ENCODE measurements around the gene SCARB1.

Gene SCARB1

GRCh38 chr12:124756760-124757159 is 106.9 kb downstream of the SCARB1 start:
- peak; percentile 43 to 80 for DNase-seq

DNA sequence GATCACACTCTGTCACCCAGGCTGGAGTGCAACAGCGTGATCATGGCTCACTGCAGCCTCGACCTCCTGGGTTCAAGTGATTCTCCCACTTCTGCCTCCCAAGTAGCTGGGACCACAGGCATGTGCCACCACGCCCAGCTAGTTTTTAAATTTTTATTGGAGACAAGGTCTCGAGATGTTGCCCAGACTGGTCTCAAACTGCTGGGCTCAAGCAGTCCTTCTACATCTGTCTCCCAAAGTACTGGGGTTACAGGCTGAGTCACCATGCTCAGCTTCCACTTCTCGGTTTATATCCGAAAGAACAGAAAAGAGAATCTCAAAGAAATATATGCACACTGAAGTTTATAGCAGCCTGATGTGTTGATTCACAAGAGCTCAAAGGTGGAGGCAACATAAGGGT is 107.5 kb downstream of the SCARB1 start:
- peak in 1 of 2 donors; percentile 52 for DNase-seq

DNA sequence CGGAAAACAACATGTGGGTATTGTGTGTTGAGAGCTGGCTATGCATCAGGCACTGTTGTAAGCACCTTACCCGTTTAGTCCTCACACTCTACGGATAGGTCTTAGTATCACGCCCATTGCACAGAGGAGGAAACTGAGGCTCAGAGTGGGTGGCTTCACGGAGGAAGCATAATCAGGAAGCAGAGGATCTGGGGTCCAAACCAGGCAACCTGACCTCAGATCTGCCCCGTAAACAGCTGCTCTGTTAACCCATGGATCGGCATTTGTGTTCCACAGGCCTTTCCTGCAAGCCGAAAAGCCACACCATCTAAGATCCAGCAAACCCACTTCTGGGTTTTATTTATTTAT is 107.9 kb downstream of the SCARB1 start:
- no peak for DNase-seq

DNA sequence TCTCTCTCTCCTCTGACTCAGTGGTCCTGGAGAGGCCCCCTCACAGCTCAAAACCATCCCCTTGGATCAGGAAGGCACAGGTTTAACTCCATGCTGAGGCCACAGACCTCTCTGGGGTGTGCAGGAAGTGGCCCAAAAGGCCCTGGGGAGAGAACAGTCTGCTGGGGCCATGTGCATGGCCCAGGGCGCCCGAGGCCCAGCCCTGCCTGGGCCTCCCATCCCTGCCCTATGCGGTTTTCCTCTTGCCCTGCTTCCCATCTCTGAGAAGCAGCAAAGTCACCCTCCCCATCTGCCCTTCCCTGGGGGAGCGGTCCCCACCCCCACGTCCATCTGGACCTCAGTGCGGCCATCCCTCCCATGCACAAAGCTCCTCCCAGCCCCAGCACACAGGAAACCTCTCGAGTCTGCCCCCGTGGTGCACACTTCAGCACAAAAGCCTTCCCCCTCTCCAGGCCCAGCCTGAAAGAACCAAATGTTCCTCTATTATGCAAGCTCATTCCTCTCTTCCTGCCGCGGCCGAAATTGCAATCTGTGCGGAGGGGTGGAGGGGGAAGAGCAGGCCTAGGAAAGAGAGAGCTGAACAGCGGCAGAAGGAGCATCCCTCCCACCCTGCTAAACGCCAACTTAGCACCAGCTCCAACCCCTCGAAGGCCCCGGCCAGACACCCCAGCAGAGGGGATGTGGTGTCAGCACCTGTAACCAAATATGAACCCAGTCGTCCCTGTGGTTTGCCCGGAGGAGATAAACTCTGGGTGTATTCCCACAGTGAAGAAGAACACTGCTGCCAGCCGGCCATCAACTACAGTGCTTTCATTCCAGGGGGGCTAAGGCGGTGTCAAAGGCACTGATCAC is 108.5 kb downstream of the SCARB1 start:
- peak; percentile 90 to 92 for DNase-seq

DNA sequence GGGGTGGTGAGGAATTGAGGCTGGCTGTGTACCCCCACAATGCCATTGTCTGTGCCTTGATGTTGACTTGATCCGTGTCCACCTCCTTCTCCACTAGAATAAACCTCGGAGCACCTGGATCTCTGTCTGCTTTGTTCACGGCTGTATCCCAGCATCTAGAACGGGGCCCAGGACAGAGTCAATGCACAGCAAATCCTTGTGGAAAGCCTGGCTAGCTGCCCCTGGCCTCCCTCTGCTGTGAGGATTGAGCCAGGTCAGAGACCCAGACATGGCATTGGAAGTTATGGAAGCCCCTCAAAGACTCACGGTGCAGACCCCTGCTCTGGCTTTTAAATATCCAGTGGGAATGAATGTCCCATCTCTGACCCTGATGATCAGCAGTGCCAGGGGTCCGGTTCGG is 109.2 kb downstream of the SCARB1 start:
- DNase-seq, result no peak

DNA sequence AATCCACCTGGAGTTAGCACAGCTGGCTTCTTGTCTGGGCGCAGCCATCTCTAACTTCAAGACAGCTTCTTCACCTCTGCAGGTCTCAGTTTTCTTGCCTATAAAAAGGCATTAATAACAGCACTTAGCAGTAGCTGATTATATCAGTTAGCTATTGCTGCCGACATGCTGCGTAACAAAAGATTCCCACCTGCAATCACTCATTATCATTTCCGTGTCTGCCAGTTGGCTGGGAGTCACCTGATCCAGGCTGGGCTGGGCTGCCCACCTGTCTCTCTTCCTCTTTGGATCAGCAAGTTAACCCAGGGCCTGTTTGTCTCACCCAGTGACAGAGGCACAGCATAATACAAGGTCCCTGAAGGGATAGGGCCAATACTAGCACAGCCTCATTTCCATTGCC is 109.7 kb downstream of the SCARB1 start:
- DNase-seq, result no peak

GRCh38 chr12:124753228-124753591 is 110.5 kb downstream of the SCARB1 start:
- no peak for DNase-seq

GRCh38 chr12:124752437-124753227 is 111.0 kb downstream of the SCARB1 start:
- peak in 1 of 2 donors; percentile 47 for DNase-seq

- no peak for DNase-seq
Observed at GRCh38 chr12:124751654-124752355, 111.9 kb downstream of the SCARB1 start.

DNA sequence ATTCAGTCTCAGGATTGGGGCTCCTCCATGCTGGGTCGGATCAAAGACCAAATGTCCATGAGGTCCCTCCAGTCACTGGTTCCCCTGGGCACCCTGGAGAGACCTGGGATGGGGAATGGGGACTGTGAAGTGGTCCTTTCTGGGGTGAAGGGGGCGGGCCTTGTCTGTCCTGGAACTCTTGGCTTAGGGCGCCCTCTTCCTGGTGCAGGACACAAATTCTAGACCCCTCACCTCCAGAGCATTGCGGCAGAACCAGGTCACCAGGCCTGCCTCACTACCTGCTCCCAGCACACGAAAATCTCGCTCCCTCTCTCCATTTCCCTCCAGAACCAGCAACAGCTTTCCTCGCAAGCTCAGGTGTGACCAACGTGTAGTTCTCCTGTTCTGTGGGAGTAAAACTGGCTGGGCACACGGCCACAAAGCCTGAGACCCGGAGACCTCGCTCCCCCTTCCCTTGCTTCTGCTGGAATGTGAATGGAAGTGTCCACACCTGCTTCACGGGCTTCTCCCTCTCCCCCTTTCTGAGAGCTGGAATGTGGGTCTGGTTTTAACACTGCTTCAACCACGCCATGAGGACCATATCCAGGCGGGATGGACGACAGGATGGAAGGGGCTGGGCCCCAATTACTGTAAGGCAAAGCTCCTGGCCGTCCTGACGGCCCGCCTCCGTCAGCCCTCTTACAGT is 112.7 kb downstream of the SCARB1 start:
- DNase-seq, result no peak

GRCh38 chr12:124750149-124750656 is 113.5 kb downstream of the SCARB1 start:
- DNase-seq, result no peak

DNA sequence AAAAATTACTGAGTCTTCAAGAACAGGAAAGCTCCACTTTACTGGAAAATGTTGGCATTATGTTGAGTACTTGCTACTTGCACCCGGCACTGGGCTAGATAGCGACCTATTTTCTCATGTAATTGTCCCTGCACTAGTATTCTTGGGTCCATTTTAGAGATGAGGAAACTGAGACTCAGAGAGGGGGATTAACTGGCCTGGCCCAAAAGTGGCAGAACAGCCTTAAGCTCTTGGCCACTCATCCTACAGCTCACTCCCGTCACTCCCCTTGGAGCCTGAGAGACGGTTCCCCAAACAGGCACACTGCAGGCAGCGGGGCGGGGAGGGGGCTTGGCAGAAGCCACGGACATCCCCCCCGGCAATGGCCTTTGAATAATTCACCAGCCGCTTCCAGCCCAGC is 113.9 kb downstream of the SCARB1 start:
- no peak for DNase-seq

DNA sequence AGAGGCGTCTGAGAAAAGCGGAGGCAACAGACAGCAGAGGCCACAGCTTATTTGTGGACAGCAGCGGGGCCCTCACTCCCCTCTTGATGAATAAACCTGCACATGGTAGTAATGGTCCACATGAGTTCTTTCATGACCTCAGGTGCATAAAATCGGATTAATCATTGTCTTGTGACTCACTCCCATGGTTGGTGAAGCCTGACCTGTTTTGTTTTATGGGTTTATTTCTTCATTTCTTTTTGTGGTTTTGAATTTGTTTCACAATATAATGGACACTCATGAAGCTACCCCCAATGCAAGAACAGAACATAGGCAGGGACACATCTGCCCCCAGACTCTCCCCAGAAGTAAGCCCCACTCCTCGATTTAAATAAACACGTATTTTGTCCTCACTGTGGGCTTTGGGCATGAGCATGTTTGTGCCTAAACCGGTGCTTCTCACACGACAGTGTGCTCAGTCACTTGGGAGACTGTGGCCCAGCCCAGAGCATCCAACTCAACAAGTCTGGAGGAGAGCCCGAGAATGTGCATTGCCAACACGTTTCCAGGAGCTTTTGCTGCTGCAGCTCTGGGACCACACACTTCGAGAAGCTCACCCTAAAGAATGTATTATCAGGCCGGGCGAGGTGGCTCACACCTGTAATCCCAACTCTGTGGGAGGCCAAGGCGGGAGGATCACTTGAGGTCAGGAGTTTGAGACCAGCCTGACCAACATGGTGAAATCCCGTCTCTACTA is 116.1 kb downstream of the SCARB1 start:
- peak; percentile 56 to 79 for DNase-seq

DNA sequence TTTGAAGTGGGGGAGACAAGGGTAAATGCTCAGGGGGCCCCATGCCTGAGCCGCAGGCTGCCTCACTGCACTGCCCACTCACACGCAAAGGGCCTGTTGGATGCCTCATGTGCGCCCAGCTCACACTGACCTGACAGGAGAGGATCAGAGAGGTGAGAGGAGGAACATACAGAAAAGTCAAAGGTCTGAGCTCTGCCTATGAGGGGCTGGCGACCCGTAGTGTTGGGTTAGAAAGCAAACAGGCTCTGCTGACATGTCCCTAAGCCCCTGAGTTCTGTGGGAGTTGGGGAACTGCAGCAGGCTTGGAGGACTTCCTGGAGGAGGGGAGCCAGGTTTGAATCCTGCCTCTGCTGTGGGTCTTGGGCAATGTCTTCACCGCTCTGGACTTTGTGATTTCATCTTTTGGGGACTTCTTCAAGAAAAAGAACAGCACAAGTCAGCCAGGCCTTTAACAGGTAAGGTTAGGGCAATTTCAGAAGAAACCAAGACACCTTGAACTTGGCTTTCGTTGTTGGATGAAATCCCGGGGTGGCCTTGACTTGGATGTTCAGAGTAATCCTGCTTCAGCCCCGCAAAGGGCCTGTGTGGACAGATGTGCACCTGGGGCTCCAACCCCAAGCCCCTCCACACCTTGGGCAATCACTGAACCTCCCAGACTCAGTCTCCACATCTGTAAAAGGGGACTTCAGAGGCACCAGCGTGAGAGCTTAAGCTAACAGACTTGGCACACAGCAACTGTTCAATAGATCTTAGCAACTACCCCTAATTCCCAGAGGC is 116.8 kb downstream of the SCARB1 start:
- peak in 1 of 2 donors; percentile 35 for DNase-seq

- DNase-seq, result peak; percentile 78 to 90
Observed at GRCh38 chr12:124745891-124746570, 117.6 kb downstream of the SCARB1 start.

DNA sequence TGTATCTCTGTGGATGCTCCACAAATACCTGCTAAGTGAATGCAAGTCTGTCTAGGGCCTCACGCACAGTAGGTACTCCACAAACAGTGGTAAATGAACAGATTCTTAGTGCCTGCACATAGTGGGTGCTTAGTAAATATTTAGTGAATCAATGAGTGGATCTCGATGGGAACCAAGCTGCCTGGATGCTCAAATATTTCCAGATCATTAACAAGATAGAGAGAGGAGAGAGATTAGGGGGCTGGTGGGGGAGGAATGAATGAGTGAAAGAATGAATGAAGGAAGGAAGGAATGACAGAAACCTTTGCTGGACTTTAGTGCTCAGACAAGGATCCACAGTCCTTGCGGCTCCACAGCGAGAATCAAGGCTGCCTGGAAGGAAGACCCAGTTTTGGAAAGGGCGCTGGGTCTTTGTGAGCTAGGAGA is 118.2 kb downstream of the SCARB1 start:
- DNase-seq, result no peak

DNA sequence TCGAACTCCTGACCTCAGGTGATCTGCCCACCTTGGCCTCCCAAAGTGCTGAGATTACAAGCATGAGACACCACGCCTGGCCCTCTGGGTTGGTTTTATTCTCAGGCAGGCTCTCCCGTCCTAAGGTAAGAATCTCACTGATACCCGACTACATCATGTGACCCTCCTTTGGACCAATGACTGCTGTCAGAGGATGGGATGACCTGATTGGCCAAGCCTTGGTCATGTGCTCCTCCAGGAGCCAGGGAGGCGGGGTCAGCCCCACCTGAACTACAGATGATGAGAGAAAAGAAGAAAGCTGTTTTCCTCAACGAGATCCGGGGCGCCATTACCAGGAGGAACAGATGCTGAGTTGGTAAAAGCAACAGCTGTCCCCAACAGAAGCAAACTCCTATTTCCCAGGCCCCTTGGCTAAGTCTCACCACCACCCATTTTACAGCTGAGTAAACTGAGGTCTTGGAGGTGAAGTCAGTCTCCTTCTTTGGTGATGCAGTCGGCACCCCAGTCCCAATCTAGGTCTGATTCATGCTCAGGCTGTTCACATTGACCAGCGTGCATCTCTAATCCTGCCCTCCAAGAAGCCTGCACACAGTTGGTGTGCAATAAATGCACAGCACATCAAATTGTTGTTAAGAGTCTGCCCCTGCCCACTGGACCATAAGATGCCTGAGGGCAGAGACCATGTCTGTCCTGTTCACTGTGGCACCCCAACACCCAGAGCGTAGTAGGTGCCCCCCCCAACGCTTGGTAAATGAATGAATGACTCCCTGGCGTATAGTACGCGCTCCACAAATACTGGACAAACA is 118.8 kb downstream of the SCARB1 start:
- DNase-seq, result no peak

DNA sequence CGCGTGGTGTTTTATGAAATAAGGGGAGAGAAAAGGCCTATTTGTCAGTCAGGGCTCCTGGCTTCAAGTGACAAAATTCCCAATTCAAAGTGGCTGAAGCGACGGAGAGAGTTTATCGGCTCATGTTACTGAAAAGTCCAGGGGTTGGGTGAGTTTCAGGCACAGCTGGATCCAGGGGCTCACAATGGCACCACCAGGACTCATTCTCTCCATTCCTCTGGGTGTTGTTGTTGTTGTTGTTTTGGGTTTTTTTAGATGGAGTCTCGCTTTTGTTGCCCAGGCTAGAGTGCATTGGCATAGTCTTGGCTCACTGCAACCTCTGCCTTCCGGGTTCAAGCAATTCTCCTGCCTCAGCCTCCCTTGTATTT is 119.4 kb downstream of the SCARB1 start:
- DNase-seq, result no peak

DNA sequence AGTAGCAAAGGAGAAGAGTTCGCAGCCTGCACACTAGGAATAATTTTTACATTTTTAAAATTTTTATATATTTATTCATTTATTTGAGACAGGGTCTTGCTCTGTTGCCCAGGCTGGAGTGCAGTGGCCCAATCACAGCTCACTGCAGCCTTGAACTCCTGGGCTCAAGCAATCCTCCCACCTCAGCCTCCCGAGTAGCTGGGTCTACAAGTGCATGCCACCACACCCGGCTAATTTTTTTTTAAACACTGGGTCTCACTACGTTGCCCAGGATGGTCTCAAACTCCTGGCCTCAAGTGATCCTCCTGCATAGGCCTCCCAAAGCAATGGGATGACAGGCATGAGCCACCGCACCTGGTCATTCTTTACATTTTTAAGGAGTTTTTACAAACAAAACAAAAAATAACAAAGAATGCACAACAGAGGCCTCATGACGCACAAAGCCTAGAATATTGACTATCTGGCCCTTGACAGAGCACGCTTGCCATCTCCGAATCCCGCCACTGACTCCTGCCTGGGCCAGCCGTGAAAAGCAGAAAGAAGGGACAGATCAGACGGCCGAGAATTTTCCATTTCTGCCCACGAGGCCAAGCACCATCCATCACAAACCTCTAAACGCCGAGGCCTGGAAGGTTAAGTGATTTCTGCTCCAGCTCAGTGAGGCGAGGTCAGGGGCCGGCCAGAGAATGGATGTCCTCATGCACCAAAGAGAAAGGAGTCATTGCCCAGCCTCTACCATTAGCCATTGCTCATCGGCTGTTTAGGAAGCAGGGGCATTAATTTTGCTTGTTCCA is 120.0 kb downstream of the SCARB1 start:
- no peak for DNase-seq

Data from inflammatory macrophage (primary cell).